ENCODE measurements around the gene EXOC4. TPM values are rescaled to one million over a fixed set of nuclear protein-coding genes. Genes with fewer than 3 reads are reported as not detected.

EXOC4 gene
- total and polyA plus RNA-seq, 2 of the 13 experiments (the other 11 are each of a cell fraction or from before 2014, with no cell fraction given) = 22.5 to 39.0 TPM

- TF ChIP-seq ZNF512B (CRISPR knock-in tag; IDR thresholded peaks at IDR 0.05; ENCODE audit: borderline replicate concordance) (no peak), ESRRA (CRISPR knock-in tag; IDR thresholded peaks at IDR 0.05; ENCODE audit: low read depth) (0 out of 2 replicates have a peak, but pooled peaks have one; percentile 22), DMAP1 (CRISPR knock-in tag; IDR thresholded peaks at IDR 0.05) (peak; percentile 40; the same call in 1 of the 2 replicates), KDM2A (CRISPR knock-in tag; IDR thresholded peaks at IDR 0.05; ENCODE audit: borderline replicate concordance, low read depth) (peak; percentile 54; the same call in 1 of the 2 replicates), AFF4 (CRISPR knock-in tag; IDR thresholded peaks at IDR 0.05) (no peak), MAFF (IDR thresholded peaks at IDR 0.05; ENCODE audit: low read depth, low read length) (peak; percentile 89), RFX3 (CRISPR knock-in tag; IDR thresholded peaks at IDR 0.05) (no peak), ZSCAN31 (CRISPR knock-in tag; IDR thresholded peaks at IDR 0.05; ENCODE audit: low read depth) (no peak), ZNF558 (CRISPR knock-in tag; IDR thresholded peaks at IDR 0.05; ENCODE audit: borderline replicate concordance) (0 out of 2 replicates have a peak, but pooled peaks have one; percentile 55), ZNF232 (CRISPR knock-in tag; IDR thresholded peaks at IDR 0.05; ENCODE audit: borderline replicate concordance) (no peak; the same call in 1 of the 2 replicates), GFI1 (CRISPR knock-in tag; IDR thresholded peaks at IDR 0.05; ENCODE audit: borderline replicate concordance) (no peak), ARID4A (CRISPR knock-in tag; IDR thresholded peaks at IDR 0.05; ENCODE audit: borderline replicate concordance) (peak; percentile 56; the same call in 1 of the 2 replicates), JUND (CRISPR knock-in tag; IDR thresholded peaks at IDR 0.05) (no peak), HNRNPL (IDR thresholded peaks at IDR 0.05; ENCODE audit: low read depth, low read length) (no peak), ZNF891 (CRISPR knock-in tag; IDR thresholded peaks at IDR 0.05) (no peak), SALL2 (CRISPR knock-in tag; IDR thresholded peaks at IDR 0.05) (no peak), NR0B2 (CRISPR knock-in tag; IDR thresholded peaks at IDR 0.05) (no peak)
Measured at GRCh38 chr7:133252858-133253518, at the start of gene EXOC4 (continued).

Measured in HepG2 (cell line).